ENCODE data around the gene FUT9. TPM values are rescaled to one million over a fixed set of nuclear protein-coding genes. Genes with fewer than 3 reads are reported as not detected.

FUT9 gene
- total RNA-seq, 2 experiments from 2014 or later = not detected

- Histone ChIP-seq H3K9me2 (ENCODE audit: insufficient read depth, low read length) (no peaks in the 10 kb centered on the region), H3K36me3 (ENCODE audit: insufficient read depth, low read length) (no peaks in the 10 kb centered on the region), H3K4me1 (ENCODE audit: insufficient read depth, low read length, poor library complexity, severe bottlenecking) (no peaks in the 10 kb centered on the region), H4K20me1 (ENCODE audit: insufficient read depth, low read length) (no peaks in the 10 kb centered on the region), H3K4me2 (ENCODE audit: low read length) (no peak overlapping the region), H3K4me3 (ENCODE audit: low read depth, low read length, poor library complexity, severe bottlenecking) (no peak overlapping the region), H3K27ac (ENCODE audit: low read depth, low read length, poor library complexity, severe bottlenecking) (no peak overlapping the region), H2AFZ (ENCODE audit: low read length) (no peak overlapping the region), H3K79me2 (ENCODE audit: insufficient read depth, low read depth, low read length) (no peaks in the 10 kb centered on the region), H3K9me3 (ENCODE audit: low read length) (no peaks in the 10 kb centered on the region)
- DNase-seq (ENCODE audit: low spot score) = no peak
- TF ChIP-seq EZH2phosphoT487 (IDR thresholded peaks at IDR 0.05; ENCODE audit: borderline replicate concordance, low read depth, low read length) (no peak), CTCF (conservative IDR thresholded peaks at IDR 0.05; ENCODE audit: low read length) (no peak)
- POLR2A ChIA-PET = no interaction called here
- intact Hi-C loops (cut with micrococcal nuclease; ENCODE audit: unreplicated experiment) = no loop called here
- BruUV-seq (replicated peaks) = no TSS peak
- CTCF ChIA-PET (ENCODE audit: unreplicated experiment) = no interaction called here
Measured at GRCh38 chr6:96014846-96015517, 792 bp upstream of the FUT9 start.

GRCh38 chr6:96016334-96017069 lies 728 bp downstream of the FUT9 start:
- intact Hi-C loops (cut with micrococcal nuclease; ENCODE audit: unreplicated experiment) = no loop called here
- CTCF ChIA-PET (ENCODE audit: unreplicated experiment) = no interaction called here
- Histone ChIP-seq H3K4me3 (ENCODE audit: low read depth, low read length, poor library complexity, severe bottlenecking) (no peak overlapping the region), H3K79me2 (ENCODE audit: insufficient read depth, low read depth, low read length) (no peaks in the 10 kb centered on the region), H3K9me2 (ENCODE audit: insufficient read depth, low read length) (no peaks in the 10 kb centered on the region), H3K27ac (ENCODE audit: low read depth, low read length, poor library complexity, severe bottlenecking) (no peak overlapping the region), H3K36me3 (ENCODE audit: insufficient read depth, low read length) (no peaks in the 10 kb centered on the region), H4K20me1 (ENCODE audit: insufficient read depth, low read length) (no peaks in the 10 kb centered on the region), H2AFZ (ENCODE audit: low read length) (no peak overlapping the region), H3K4me2 (ENCODE audit: low read length) (no peak overlapping the region), H3K4me1 (ENCODE audit: insufficient read depth, low read length, poor library complexity, severe bottlenecking) (no peaks in the 10 kb centered on the region), H3K9me3 (ENCODE audit: low read length) (no peaks in the 10 kb centered on the region)
- POLR2A ChIA-PET = interaction anchor here (0.5 to 0.6 kb wide), 3 partner anchors 25 to 1926 kb away, joined by 3 to 5 read pairs (median 4); no protein-coding TSS in a partner anchor
- BruUV-seq (replicated peaks) = no TSS peak
- no peak for TF ChIP-seq EZH2phosphoT487 (IDR thresholded peaks at IDR 0.05; ENCODE audit: borderline replicate concordance, low read depth, low read length)
- TF ChIP-seq CTCF (conservative IDR thresholded peaks at IDR 0.05; ENCODE audit: low read length) = no peak
- no peak for DNase-seq (ENCODE audit: low spot score)

DNA sequence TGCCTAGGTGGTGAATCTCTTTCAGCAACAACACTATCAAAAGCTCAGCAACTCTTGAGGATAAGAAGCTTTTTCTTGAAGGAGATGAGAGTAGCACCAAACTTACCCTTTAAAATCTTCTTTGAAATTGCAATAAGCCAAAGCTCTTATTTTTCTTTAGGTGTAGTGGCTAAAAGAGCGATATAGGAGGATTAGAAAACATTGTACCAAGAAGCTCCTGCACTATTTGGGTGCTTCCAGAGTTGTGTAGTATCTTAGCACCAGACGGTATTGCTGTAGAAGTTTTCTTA lies 1.2 kb downstream of the FUT9 start:
- H4K20me1 ChIP-seq (ENCODE audit: insufficient read depth, low read length) = no peaks in the 10 kb centered on the region
- H3K27ac ChIP-seq (ENCODE audit: low read depth, low read length, poor library complexity, severe bottlenecking) = no peak overlapping the region
- H3K9me2 ChIP-seq (ENCODE audit: insufficient read depth, low read length) = no peaks in the 10 kb centered on the region
- no peaks in the 10 kb centered on the region for H3K4me1 ChIP-seq (ENCODE audit: insufficient read depth, low read length, poor library complexity, severe bottlenecking)
- POLR2A ChIA-PET = no interaction called here
- H3K4me3 ChIP-seq (ENCODE audit: low read depth, low read length, poor library complexity, severe bottlenecking) = no peak overlapping the region
- no peaks in the 10 kb centered on the region for H3K9me3 ChIP-seq (ENCODE audit: low read length)
- TF ChIP-seq EZH2phosphoT487 (IDR thresholded peaks at IDR 0.05; ENCODE audit: borderline replicate concordance, low read depth, low read length) (no peak), CTCF (conservative IDR thresholded peaks at IDR 0.05; ENCODE audit: low read length) (no peak)
- CTCF ChIA-PET (ENCODE audit: unreplicated experiment) = no interaction called here
- intact Hi-C loops (cut with micrococcal nuclease; ENCODE audit: unreplicated experiment) = no loop called here
- no peaks in the 10 kb centered on the region for H3K79me2 ChIP-seq (ENCODE audit: insufficient read depth, low read depth, low read length)
- no peak overlapping the region for H2AFZ ChIP-seq (ENCODE audit: low read length)
- no peak overlapping the region for H3K4me2 ChIP-seq (ENCODE audit: low read length)
- no peak for DNase-seq (ENCODE audit: low spot score)
- no peaks in the 10 kb centered on the region for H3K36me3 ChIP-seq (ENCODE audit: insufficient read depth, low read length)
- no TSS peak for BruUV-seq (replicated peaks)
